CD14-positive monocyte (primary cell): ENCODE measurements around the gene CYTH1. TPM values are rescaled to one million over a fixed set of nuclear protein-coding genes. Genes with fewer than 3 reads are reported as not detected.

ENCODE experiments used
- DNase-seq, 3 donors: peaks; one replicate each; pipeline ENCODE4 v3.0.0-alpha.2; 2011 to 2022
- H2AFZ ChIP-seq: 2 replicates; pipeline ENCODE4 v1.6.0; 2012; ENCODE audit warnings: mild to moderate bottlenecking, low read depth, low read length, inconsistent platforms; ENCODE audit not compliant: insufficient read depth, poor library complexity, severe bottlenecking
- H3K27ac ChIP-seq, 2 donors: 1 replicate in 1 of 2; 2 replicates in 1 of 2; pipeline ENCODE4 v1.5.1; 2012 to 2013; ENCODE audit warnings: low read length in 2 of 2, control low read depth in 1 of 2, inconsistent platforms in 1 of 2, low read depth in 1 of 2, mild to moderate bottlenecking in 1 of 2
- H3K27me3 ChIP-seq, 2 donors: one replicate each; pipeline versions ENCODE4 v1.6.0 to v1.6.1; 2011 to 2013; ENCODE audit warnings: low read length in 2 of 2; ENCODE audit not compliant: control insufficient read depth in 2 of 2, insufficient read depth in 2 of 2
- H3K36me3 ChIP-seq, 2 donors: replicated peaks in 1 of 2; 1 replicate in 1 of 2; 2 replicates in 1 of 2; pipeline versions ENCODE4 v1.5.1 to v1.6.1; 2012 to 2013; ENCODE audit warnings: low read length in 2 of 2, control low read depth in 1 of 2, inconsistent platforms in 1 of 2, mild to moderate bottlenecking in 1 of 2; ENCODE audit not compliant: insufficient read depth in 2 of 2, control insufficient read depth in 1 of 2
- H3K4me1 ChIP-seq, 2 donors: 1 replicate in 1 of 2; 2 replicates in 1 of 2; pipeline versions ENCODE4 v1.5.1 to v1.6.1; 2012 to 2013; ENCODE audit warnings: low read length in 2 of 2, control low read depth in 1 of 2, inconsistent platforms in 1 of 2, mild to moderate bottlenecking in 1 of 2, moderate library complexity in 1 of 2; ENCODE audit not compliant: insufficient read depth in 2 of 2, control insufficient read depth in 1 of 2
- H3K4me2 ChIP-seq: replicated peaks from 2 replicates; pipeline ENCODE3; 2012; ENCODE audit warnings: low read length, moderate library complexity, mild to moderate bottlenecking; ENCODE audit not compliant: poor library complexity, severe bottlenecking; ENCODE audit errors: extremely low read depth
- H3K4me3 ChIP-seq, 3 experiments: fragments of 200-600 bp in 1 of 3; sonication (generic) in 1 of 3; replicated peaks in 1 of 3; 1 replicate in 2 of 3; 2 replicates in 1 of 3; pipeline ENCODE4 v1.5.1; 2011 to 2013; ENCODE audit warnings: low read length in 3 of 3, mild to moderate bottlenecking in 3 of 3, control low read depth in 2 of 3, low read depth in 2 of 3, inconsistent platforms in 1 of 3, moderate library complexity in 1 of 3
- H3K79me2 ChIP-seq: 2 replicates; pipeline ENCODE4 v1.6.0; 2012; ENCODE audit warnings: mild to moderate bottlenecking, control low read depth, inconsistent platforms, low read length, moderate library complexity; ENCODE audit not compliant: insufficient read depth
- H3K9ac ChIP-seq: 2 replicates; pipeline ENCODE4 v1.6.0; 2017; ENCODE audit warnings: low read length, mild to moderate bottlenecking; ENCODE audit not compliant: insufficient read depth, poor library complexity, severe bottlenecking
- H3K9me3 ChIP-seq, 2 donors: replicated peaks in 1 of 2; 1 replicate in 1 of 2; 2 replicates in 1 of 2; pipeline versions ENCODE4 v1.5.1 to v1.6.1; 2012 to 2013; ENCODE audit warnings: low read length in 2 of 2, control low read depth in 1 of 2; ENCODE audit not compliant: control insufficient read depth in 1 of 2, insufficient read depth in 1 of 2
- H4K20me1 ChIP-seq: 2 replicates; pipeline ENCODE4 v1.6.0; 2012; ENCODE audit warnings: mild to moderate bottlenecking, low read length, control low read depth, moderate library complexity; ENCODE audit not compliant: insufficient read depth
- H3K27ac Mint-ChIP-seq, 7 donors: one replicate each; pipeline ENCODE4 v1.8.0; 2020; ENCODE audit warnings: mild to moderate bottlenecking in 7 of 7, mixed read lengths in 7 of 7, moderate library complexity in 6 of 7, inconsistent platforms in 2 of 7
- H3K27me3 Mint-ChIP-seq, 3 donors: one replicate each; pipeline ENCODE4 v1.8.0; 2021 to 2022; ENCODE audit warnings: low read depth in 3 of 3, mild to moderate bottlenecking in 3 of 3, mixed read lengths in 3 of 3, moderate library complexity in 3 of 3, inconsistent platforms in 1 of 3
- H3K36me3 Mint-ChIP-seq, 2 donors: one replicate each; pipeline ENCODE4 v1.8.0; 2020; ENCODE audit warnings: mixed read lengths in 2 of 2, inconsistent platforms in 1 of 2, mild to moderate bottlenecking in 1 of 2
- H3K4me1 Mint-ChIP-seq: one replicate; pipeline ENCODE4 v1.8.0; 2020; ENCODE audit warnings: mild to moderate bottlenecking, mixed read lengths
- H3K4me3 Mint-ChIP-seq, 2 donors: one replicate each; pipeline ENCODE4 v1.8.0; 2020; ENCODE audit warnings: mild to moderate bottlenecking in 2 of 2, mixed read lengths in 2 of 2, moderate library complexity in 1 of 2
- H3K9me3 Mint-ChIP-seq, 7 donors: one replicate each; pipeline ENCODE4 v1.8.0; 2020 to 2022; ENCODE audit warnings: mixed read lengths in 7 of 7, mild to moderate bottlenecking in 6 of 7, moderate library complexity in 6 of 7, inconsistent platforms in 2 of 7
- CTCF ChIP-seq: fragments of 200-600 bp; IDR thresholded peaks from one replicate; pipeline ENCODE4 v1.8.0; 2022; ENCODE audit warnings: antibody characterized with exemption, mild to moderate bottlenecking
- WGBS: methylation state at CpG from one replicate; pipeline ENCODE4 v1.1.5; 2013; ENCODE audit warnings: missing lambda C conversion rate; ENCODE audit not compliant: insufficient coverage; 5-methylcytosine and 5-hydroxymethylcytosine counted together
- intact Hi-C, 2 donors: fragments of 100-400 bp; cut with micrococcal nuclease; formaldehyde crosslinking; loops; one replicate each; pipeline versions ENCODE4 v1.15.0 to v1.15.1; 2023
- polyA plus RNA-seq, 3 donors: library from polyadenylated mRNA; depleted of rRNA in 1 of 3; unstranded in 2 of 3; stranded (reverse) in 1 of 3; fragments of 300-500 nt in 2 of 3; fragments of >200 nt in 1 of 3; fragmentation: Illumina TruSeq in 2 of 3; gene quantifications; 1 replicate in 2 of 3; 2 replicates in 1 of 3; pipeline ENCODE4 v1.2.3, GENCODE V29; 2012 to 2021

Gene CYTH1
- polyA plus RNA-seq, 3 donors = 68.6 to 211 (median 80.9) TPM

GRCh38 chr17:78765821-78766220 is 16.3 kb downstream of the CYTH1 start:
- Histone ChIP-seq H3K79me2 (peaks cover 100% of the 10 kb centered on the region), H3K27me3 (no peaks in the 10 kb centered on the region), H3K4me3 (no peak overlapping the region), H3K36me3 (peaks cover 0 to 10% of the 10 kb centered on the region in 2 donors), H3K27ac (peak overlapping the region in 1 of 2 donors; percentile 26), H4K20me1 (peaks cover 100% of the 10 kb centered on the region), H3K9me3 (no peaks in the 10 kb centered on the region), H3K9ac (no peak overlapping the region), H3K4me2 (no peak overlapping the region), H3K4me1 (peaks cover 42 to 61% of the 10 kb centered on the region in 2 donors), H2AFZ (no peak overlapping the region)
- Mint-ChIP-seq H3K4me3 (no peak overlapping the region), H3K27me3 (no peaks in the 10 kb centered on the region), H3K36me3 (peaks cover 8 to 9% of the 10 kb centered on the region in 2 donors), H3K27ac (peak overlapping the region in 1 of 7 donors; percentile 55), H3K4me1 (peaks cover 38% of the 10 kb centered on the region), H3K9me3 (peaks cover 0 to 5% (median 0%) of the 10 kb centered on the region in 7 donors)
- no peak for DNase-seq
- TF ChIP-seq CTCF = no peak
- WGBS = 100% methylated on average over 1 of the region's 3 CpGs
- intact Hi-C loops = no loop called here

GRCh38 chr17:78764871-78765270 is 17.2 kb downstream of the CYTH1 start:
- peaks cover 4 to 7% of the 10 kb centered on the region in 2 donors for H3K36me3 Mint-ChIP-seq
- no peaks in the 10 kb centered on the region for H3K9me3 ChIP-seq

More at GRCh38 chr17:78764871-78765270, 17.2 kb downstream of the CYTH1 start:
- no peak overlapping the region for H3K27ac ChIP-seq
- H3K79me2 ChIP-seq = peaks cover 98% of the 10 kb centered on the region
- peaks cover 47 to 70% of the 10 kb centered on the region in 2 donors for H3K4me1 ChIP-seq
- H3K27me3 Mint-ChIP-seq = no peaks in the 10 kb centered on the region
- peaks cover 0 to 6% of the 10 kb centered on the region in 2 donors for H3K36me3 ChIP-seq
- H3K9ac ChIP-seq = no peak overlapping the region
- H2AFZ ChIP-seq = no peak overlapping the region
- no peak for TF ChIP-seq CTCF
- H3K4me3 Mint-ChIP-seq = no peak overlapping the region
- H3K4me1 Mint-ChIP-seq = peaks cover 44% of the 10 kb centered on the region
- H3K27ac Mint-ChIP-seq = peak overlapping the region in 4 of 7 donors; percentile 5 to 57 (median 42)
- H3K27me3 ChIP-seq = no peaks in the 10 kb centered on the region
- intact Hi-C loops = no loop called here
- peaks cover 0 to 5% (median 0%) of the 10 kb centered on the region in 7 donors for H3K9me3 Mint-ChIP-seq
- H3K4me3 ChIP-seq = no peak overlapping the region
- WGBS = 94% methylated on average over 8 of the region's 8 CpGs
- no peak overlapping the region for H3K4me2 ChIP-seq
- peaks cover 96% of the 10 kb centered on the region for H4K20me1 ChIP-seq
- DNase-seq = no peak
